ENCODE data around the gene COX19.
"Not testable (repeated sequence)": the region's sequence is repeated elsewhere in the genome, so short reads cannot be mapped to it uniquely, and the experiment has no call there.

Gene COX19

DNA sequence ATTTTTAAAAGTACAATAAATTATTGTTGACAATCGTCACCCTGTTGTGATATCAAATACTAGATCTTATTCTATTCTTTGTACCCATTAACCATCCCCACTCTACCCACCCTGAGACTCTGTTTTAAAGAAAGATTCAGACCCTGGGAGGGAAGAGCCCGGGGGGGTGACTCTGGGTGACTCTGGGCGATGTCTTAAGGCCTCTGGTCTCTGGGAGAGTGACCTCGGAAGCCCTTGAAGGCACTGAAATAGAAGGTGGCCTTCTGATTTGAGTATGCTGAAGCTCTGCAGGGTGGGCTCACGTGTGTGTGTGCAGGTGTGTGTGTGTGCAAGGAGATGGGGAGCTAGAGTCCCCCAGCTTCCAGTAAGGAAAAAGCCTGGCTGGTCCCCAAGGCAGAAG lies 30.6 kb downstream of the COX19 start:
- no peak overlapping the region for H3K4me3 ChIP-seq (ENCODE audit: low read depth, low read length)
- TF ChIP-seq, protein P1, sequence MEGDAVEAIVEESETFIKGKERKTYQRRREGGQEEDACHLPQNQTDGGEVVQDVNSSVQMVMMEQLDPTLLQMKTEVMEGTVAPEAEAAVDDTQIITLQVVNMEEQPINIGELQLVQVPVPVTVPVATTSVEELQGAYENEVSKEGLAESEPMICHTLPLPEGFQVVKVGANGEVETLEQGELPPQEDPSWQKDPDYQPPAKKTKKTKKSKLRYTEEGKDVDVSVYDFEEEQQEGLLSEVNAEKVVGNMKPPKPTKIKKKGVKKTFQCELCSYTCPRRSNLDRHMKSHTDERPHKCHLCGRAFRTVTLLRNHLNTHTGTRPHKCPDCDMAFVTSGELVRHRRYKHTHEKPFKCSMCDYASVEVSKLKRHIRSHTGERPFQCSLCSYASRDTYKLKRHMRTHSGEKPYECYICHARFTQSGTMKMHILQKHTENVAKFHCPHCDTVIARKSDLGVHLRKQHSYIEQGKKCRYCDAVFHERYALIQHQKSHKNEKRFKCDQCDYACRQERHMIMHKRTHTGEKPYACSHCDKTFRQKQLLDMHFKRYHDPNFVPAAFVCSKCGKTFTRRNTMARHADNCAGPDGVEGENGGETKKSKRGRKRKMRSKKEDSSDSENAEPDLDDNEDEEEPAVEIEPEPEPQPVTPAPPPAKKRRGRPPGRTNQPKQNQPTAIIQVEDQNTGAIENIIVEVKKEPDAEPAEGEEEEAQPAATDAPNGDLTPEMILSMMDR (IDR thresholded peaks at IDR 0.05; ENCODE audit: borderline replicate concordance, insufficient read depth, low read depth, low read length), result no peak

DNA sequence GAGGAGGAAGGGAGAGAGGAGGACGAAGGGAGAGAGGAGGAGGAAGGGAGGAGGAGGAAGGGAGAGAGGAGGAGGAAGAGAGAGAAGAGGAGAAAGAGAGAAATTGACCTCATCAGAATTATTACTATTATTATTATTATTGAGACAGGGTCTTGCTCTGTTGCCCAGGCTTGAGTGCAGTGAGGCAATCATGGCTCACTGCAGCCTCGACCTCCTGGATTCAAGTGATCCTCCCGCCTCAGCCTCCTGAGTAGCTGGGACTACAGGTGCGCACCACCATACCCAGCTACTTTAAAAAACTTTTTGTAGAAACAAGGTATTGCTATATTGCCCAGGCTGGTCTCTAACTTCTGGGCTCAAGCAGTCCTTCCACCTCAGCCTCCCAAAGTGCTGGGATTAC lies 31.6 kb downstream of the COX19 start:
- not testable (repeated sequence) for H3K4me3 ChIP-seq (ENCODE audit: low read depth, low read length)

DNA sequence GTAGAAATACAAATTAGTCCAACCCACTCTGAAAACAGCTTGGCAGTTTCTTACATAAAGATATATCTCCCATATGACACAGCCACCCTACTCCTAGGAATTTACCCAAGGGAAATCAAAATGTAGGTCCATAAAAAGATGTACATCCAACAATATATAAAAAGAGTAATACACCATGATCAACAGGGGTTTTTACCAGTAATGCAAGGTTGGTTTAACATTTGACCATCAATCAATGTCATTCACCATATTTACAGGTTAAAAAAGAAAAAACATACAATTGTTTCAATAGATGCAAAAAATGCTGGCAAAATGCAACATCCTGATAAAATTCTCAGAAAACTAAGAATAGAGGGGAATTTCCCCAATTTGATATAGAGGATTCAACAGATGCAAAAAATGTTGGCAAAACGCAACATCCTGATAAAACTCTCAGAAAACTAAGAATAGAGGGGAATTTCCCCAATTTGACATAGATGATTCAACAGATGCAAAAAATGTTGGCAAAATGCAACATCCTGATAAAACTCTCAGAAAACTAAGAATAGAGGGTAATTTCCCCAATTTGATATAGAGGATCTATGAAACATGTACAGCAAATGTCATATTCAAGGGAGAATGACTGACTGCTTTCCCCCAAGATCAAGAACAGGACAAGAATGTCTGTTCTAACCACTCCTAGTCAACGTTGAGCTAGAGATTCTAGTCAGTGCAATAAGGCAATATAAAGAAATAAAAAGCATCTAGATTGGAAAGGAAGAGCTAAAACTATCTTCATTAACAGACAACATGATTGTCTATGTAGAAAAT lies 34.5 kb downstream of the COX19 start:
- TF ChIP-seq, protein P1 (IDR thresholded peaks at IDR 0.05; ENCODE audit: borderline replicate concordance, insufficient read depth, low read depth, low read length), result no peak
- no peak overlapping the region for H3K4me3 ChIP-seq (ENCODE audit: low read depth, low read length)

DNA sequence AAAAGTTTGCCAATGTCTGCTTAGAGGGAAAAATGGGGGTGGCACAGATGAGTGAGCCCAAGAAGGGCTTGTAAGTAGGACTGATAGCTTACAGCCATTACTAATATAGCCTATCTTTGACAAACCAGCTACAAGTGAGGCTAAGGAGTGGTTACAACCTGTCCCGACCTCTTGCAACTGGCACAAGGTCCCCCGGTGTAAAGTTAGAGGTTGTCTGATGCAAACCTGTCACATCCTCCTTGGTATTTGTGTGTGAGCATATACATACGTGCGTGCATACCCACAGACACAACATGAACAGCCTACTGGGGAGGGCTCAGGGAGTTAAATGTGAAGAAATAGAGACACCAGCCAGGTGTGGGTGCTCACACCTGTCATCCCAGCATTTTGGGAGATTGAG lies 35.5 kb downstream of the COX19 start:
- no peak overlapping the region for H3K4me3 ChIP-seq (ENCODE audit: low read depth, low read length)
- TF ChIP-seq, protein P1 (IDR thresholded peaks at IDR 0.05; ENCODE audit: borderline replicate concordance, insufficient read depth, low read depth, low read length), result no peak

DNA sequence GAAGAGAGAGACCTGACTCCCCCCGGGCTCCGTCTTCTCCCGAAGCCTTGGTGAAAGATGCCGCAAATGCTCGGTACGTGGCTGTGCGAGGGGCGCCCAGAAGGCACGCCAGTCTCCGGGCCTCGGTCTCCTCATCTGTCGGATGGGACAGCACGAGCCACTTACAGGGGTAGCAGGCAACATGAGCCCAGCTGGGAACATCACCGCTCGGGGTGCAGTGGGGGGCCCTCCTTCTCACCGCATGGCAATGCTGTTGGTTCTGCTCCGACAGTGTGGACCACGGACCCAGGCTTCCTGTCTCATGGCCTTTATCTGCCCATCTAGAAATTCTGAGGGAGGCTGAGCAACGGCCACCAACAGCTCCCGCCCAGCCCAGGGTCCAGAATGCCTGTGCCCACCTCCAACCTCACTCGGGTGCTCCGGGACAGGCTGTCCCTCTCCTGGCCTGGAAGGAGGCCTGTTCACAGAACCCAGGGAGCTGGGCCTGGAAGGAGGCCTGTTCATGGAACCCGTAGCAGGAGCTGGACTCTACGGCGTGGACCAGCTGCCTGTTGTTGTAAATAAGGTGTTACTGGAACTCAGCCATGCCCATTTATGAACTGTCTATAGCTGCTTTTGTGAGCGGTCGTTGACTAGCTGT lies 36.7 kb downstream of the COX19 start:
- H3K4me3 ChIP-seq (ENCODE audit: low read depth, low read length), result no peak overlapping the region
- TF ChIP-seq, protein P1 (IDR thresholded peaks at IDR 0.05; ENCODE audit: borderline replicate concordance, insufficient read depth, low read depth, low read length), result no peak

DNA sequence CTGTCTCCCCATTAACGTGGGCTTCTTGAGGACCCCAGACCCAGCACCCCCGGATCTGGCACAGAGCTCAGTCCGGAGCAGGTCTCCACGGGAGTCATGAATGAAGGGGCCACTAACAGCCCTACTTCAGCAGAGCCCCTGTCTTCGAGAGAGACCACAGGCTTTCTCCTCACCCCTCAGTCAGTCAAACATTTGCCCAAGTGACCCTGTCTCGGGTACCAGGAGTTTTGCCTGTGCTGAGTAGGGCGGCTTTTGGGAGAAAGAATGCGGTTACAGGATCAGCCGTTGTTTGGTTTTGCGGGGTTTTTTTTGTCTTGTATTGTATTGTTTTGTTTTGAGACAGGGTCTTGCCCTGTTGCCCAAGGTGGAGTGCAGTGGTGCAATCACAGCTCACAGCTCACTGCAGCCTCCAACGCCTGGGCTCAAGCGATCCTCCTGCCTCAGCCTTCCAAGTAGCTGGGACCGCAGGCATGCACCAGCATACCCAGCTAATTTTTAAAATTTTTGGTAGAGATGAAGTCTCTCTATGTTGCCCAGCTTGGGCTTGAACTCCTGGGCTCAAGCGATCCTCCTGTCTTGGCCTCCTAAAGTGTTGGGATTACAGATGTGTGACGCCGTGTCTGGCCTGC lies 37.4 kb downstream of the COX19 start:
- no peak overlapping the region for H3K4me3 ChIP-seq (ENCODE audit: low read depth, low read length)
- TF ChIP-seq, protein P1 (IDR thresholded peaks at IDR 0.05; ENCODE audit: borderline replicate concordance, insufficient read depth, low read depth, low read length), result no peak

DNA sequence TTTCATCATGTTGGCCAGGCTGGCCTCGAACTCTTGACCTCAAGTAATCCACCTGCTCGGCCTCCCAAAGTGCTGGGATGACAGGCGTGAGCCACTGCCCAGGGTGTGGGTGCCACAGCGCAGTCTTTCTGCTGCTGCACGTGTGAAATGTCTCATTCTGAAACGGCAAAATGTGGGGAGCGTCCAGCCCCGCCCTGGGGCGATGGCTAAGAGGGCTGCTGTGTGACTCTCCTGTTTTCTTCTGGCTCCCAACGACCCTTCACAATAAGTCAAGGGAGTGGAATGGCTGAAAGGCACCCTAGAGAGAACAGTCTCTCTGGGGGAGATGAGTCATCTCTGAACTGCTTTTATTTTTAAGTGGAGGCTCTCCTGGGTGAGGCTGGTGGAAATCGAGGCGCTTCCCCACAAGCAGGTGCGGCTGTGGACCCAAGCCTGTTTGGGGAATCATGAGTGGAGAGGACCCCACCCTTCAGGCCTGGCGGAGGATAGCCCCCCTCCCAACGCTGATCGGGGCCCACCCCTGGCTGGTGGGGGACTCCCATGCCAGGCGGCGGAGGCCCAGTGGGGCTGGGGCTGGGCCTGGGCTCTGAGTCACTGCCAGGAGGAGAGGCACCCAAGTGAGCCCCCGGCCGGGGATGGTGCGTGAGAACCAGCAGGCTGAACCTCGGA lies 38.8 kb downstream of the COX19 start:
- TF ChIP-seq, protein P1 (IDR thresholded peaks at IDR 0.05; ENCODE audit: borderline replicate concordance, insufficient read depth, low read depth, low read length), result no peak
- peak overlapping the region; percentile 5 for H3K4me3 ChIP-seq (ENCODE audit: low read depth, low read length)

All from GM12875 (cell line).